H9 (cell line): ENCODE measurements around the gene TRPM2. TPM values are rescaled to one million over a fixed set of nuclear protein-coding genes. Genes with fewer than 3 reads are reported as not detected.

Source experiments
- DNase-seq: peaks from one replicate; pipeline ENCODE4 v3.0.0-alpha.2; 2017
- H2AFZ ChIP-seq: one replicate; pipeline ENCODE4 v1.6.1; 2013; ENCODE audit warnings: mild to moderate bottlenecking, low read length, control low read depth, moderate library complexity
- H2AK5ac ChIP-seq: 2 replicates; pipeline ENCODE4 v1.6.1; 2013; ENCODE audit warnings: low read length, control low read depth, mixed read lengths; ENCODE audit not compliant: insufficient read length
- H2BK120ac ChIP-seq: one replicate; pipeline ENCODE4 v1.6.1; 2013; ENCODE audit warnings: low read depth, mild to moderate bottlenecking, low read length, control low read depth, inconsistent platforms; ENCODE audit not compliant: poor library complexity, severe bottlenecking
- H2BK12ac ChIP-seq: 2 replicates; pipeline ENCODE4 v1.6.1; 2013; ENCODE audit warnings: low read length, control low read depth, mixed read lengths, low read depth; ENCODE audit not compliant: insufficient read length
- H2BK15ac ChIP-seq: 2 replicates; pipeline ENCODE4 v1.6.1; 2013; ENCODE audit warnings: low read depth, low read length, control low read depth
- H2BK20ac ChIP-seq: one replicate; pipeline ENCODE4 v1.6.1; 2013; ENCODE audit warnings: low read depth, mild to moderate bottlenecking, low read length, control low read depth, inconsistent platforms; ENCODE audit not compliant: poor library complexity, severe bottlenecking
- H2BK5ac ChIP-seq: 2 replicates; pipeline ENCODE4 v1.6.1; 2013; ENCODE audit warnings: low read length, control low read depth, mixed read lengths; ENCODE audit not compliant: insufficient read length
- H3K14ac ChIP-seq: 2 replicates; pipeline ENCODE4 v1.6.1; 2013; ENCODE audit warnings: low read length, control low read depth; ENCODE audit not compliant: insufficient read depth
- H3K18ac ChIP-seq: 2 replicates; pipeline ENCODE4 v1.6.1; 2013; ENCODE audit warnings: low read depth, mild to moderate bottlenecking, mixed read lengths, low read length, control low read depth; ENCODE audit not compliant: insufficient read length
- H3K23ac ChIP-seq: 2 replicates; pipeline ENCODE4 v1.6.1; 2013; ENCODE audit warnings: low read length, control low read depth, mixed read lengths, low read depth; ENCODE audit not compliant: insufficient read length
- H3K23me2 ChIP-seq: 2 replicates; pipeline ENCODE4 v1.6.1; 2013; ENCODE audit warnings: low read depth, mild to moderate bottlenecking, mixed read lengths, low read length, control low read depth; ENCODE audit not compliant: insufficient read length, poor library complexity, severe bottlenecking
- H3K27ac ChIP-seq: 2 replicates; pipeline ENCODE4 v1.5.1; 2013; ENCODE audit warnings: low read length, control low read depth, mixed read lengths, low read depth; ENCODE audit not compliant: insufficient read length
- H3K27me3 ChIP-seq: 2 replicates; pipeline ENCODE4 v1.6.1; 2013; ENCODE audit warnings: low read length, control low read depth, inconsistent platforms; ENCODE audit not compliant: insufficient read depth
- H3K4ac ChIP-seq: 2 replicates; pipeline ENCODE4 v1.6.1; 2013; ENCODE audit warnings: low read depth, mild to moderate bottlenecking, control low read depth, inconsistent platforms, low read length, moderate library complexity
- H3K4me1 ChIP-seq: 2 replicates; pipeline ENCODE4 v1.6.1; 2013; ENCODE audit warnings: low read length, control low read depth, inconsistent platforms; ENCODE audit not compliant: insufficient read depth
- H3K4me2 ChIP-seq: 2 replicates; pipeline ENCODE4 v1.6.1; 2013; ENCODE audit warnings: low read length, control low read depth, mixed read lengths; ENCODE audit not compliant: insufficient read length, insufficient read depth
- H3K56ac ChIP-seq: 2 replicates; pipeline ENCODE4 v1.6.1; 2013; ENCODE audit warnings: low read depth, mild to moderate bottlenecking, mixed read lengths, low read length, control low read depth; ENCODE audit not compliant: insufficient read length
- H3K79me1 ChIP-seq: 2 replicates; pipeline ENCODE4 v1.6.1; 2013; ENCODE audit warnings: low read depth, mild to moderate bottlenecking, moderate library complexity, low read length, control low read depth, inconsistent platforms; ENCODE audit not compliant: insufficient read depth, poor library complexity, severe bottlenecking
- H3K79me2 ChIP-seq: 2 replicates; pipeline ENCODE4 v1.6.1; 2013; ENCODE audit warnings: low read length, control low read depth, inconsistent platforms; ENCODE audit not compliant: insufficient read depth
- H3K9ac ChIP-seq: 2 replicates; pipeline ENCODE4 v1.6.1; 2013; ENCODE audit warnings: low read length, control low read depth, mixed read lengths; ENCODE audit not compliant: insufficient read length; ENCODE audit errors: extremely low read depth
- H3K9me3 ChIP-seq: one replicate; pipeline ENCODE4 v1.6.1; 2013; ENCODE audit warnings: low read depth, low read length, inconsistent platforms; ENCODE audit not compliant: control insufficient read depth
- H3T11ph ChIP-seq: one replicate; pipeline ENCODE4 v1.6.1; 2013; ENCODE audit warnings: mild to moderate bottlenecking, low read length, control low read depth, inconsistent platforms
- H4K20me1 ChIP-seq: one replicate; pipeline ENCODE4 v1.6.1; 2013; ENCODE audit not compliant: control insufficient read depth, insufficient read length, insufficient read depth
- H4K5ac ChIP-seq: 2 replicates; pipeline ENCODE4 v1.6.1; 2013; ENCODE audit warnings: low read depth, mild to moderate bottlenecking, mixed read lengths, low read length, control low read depth; ENCODE audit not compliant: insufficient read length
- H4K8ac ChIP-seq: replicated peaks from 2 replicates; pipeline ENCODE4 v1.6.1; 2013; ENCODE audit warnings: low read length, control low read depth, mixed read lengths, low read depth; ENCODE audit not compliant: insufficient read length
- H4K91ac ChIP-seq: 2 replicates; pipeline ENCODE4 v1.6.1; 2013; ENCODE audit warnings: low read depth, mild to moderate bottlenecking, moderate library complexity, mixed read lengths, low read length, control low read depth; ENCODE audit not compliant: insufficient read length
- H3K27ac Mint-ChIP-seq, 3 experiments: 2 replicates in 2 of 3; 3 replicates in 1 of 3; pipeline ENCODE4 v1.8.0; 2020 to 2021; ENCODE audit warnings: mixed read lengths in 3 of 3, mild to moderate bottlenecking in 1 of 3, moderate library complexity in 1 of 3
- H3K27me3 Mint-ChIP-seq: 2 replicates; pipeline ENCODE4 v1.8.0; 2021; ENCODE audit warnings: low read depth, mild to moderate bottlenecking, moderate library complexity, mixed read lengths
- H3K36me3 Mint-ChIP-seq, 3 experiments: 2 replicates in 2 of 3; 3 replicates in 1 of 3; pipeline ENCODE4 v1.8.0; 2020 to 2021; ENCODE audit warnings: low read depth in 3 of 3, mixed read lengths in 3 of 3; ENCODE audit not compliant: insufficient read depth in 1 of 3
- H3K4me1 Mint-ChIP-seq, 2 experiments: 2 replicates each; pipeline ENCODE4 v1.8.0; 2020; ENCODE audit warnings: mixed read lengths in 2 of 2
- H3K4me3 Mint-ChIP-seq, 2 experiments: 2 replicates in 1 of 2; 3 replicates in 1 of 2; pipeline ENCODE4 v1.8.0; 2020 to 2021; ENCODE audit warnings: mild to moderate bottlenecking in 2 of 2, mixed read lengths in 2 of 2, moderate library complexity in 1 of 2
- H3K9me3 Mint-ChIP-seq, 2 experiments: 2 replicates in 1 of 2; 3 replicates in 1 of 2; pipeline ENCODE4 v1.8.0; 2020; ENCODE audit warnings: mild to moderate bottlenecking in 2 of 2, mixed read lengths in 2 of 2, moderate library complexity in 1 of 2
- CTCF ChIP-seq: fragments of 200-600 bp; sonication (generic); conservative IDR thresholded peaks from 3 replicates; pipeline ENCODE4 v1.8.0; 2021; ENCODE audit warnings: antibody characterized with exemption, mild to moderate bottlenecking
- WGBS: extraction: QIAGEN DNeasy Blood & Tissue Kit; methylation state at CpG from one replicate; pipeline ENCODE4 v1.1.7; 2013; ENCODE audit warnings: missing lambda C conversion rate, low lambda C conversion rate, mixed read lengths; ENCODE audit not compliant: insufficient read length; ENCODE audit errors: extremely low coverage; 5-methylcytosine and 5-hydroxymethylcytosine counted together
- total RNA-seq: library from RNA; stranded (reverse); gene quantifications from 2 replicates; pipeline ENCODE4 v1.2.1, GENCODE V29; 2021

Gene TRPM2
- total RNA-seq, 1 experiment from 2014 or later = 0.68 TPM

- H3K4me3 Mint-ChIP-seq = peak overlapping the region in 1 of 2 experiments; percentile 67; a peak in 1 of 5 replicates
Observed at GRCh38 chr21:44456915-44457736, 103.7 kb downstream of the TRPM2 start.

More at GRCh38 chr21:44456915-44457736, 103.7 kb downstream of the TRPM2 start:
- H4K91ac ChIP-seq = no peak overlapping the region
- no peak overlapping the region for H2AFZ ChIP-seq
- Mint-ChIP-seq H3K4me1 (peaks cover 4 to 6% of the 10 kb centered on the region in 2 experiments; a peak in 2 of 4 replicates), H3K9me3 (no peaks in the 10 kb centered on the region; a peak in 1 of 5 replicates), H3K27ac (no peak overlapping the region), H3K36me3 (peaks cover 0 to 2% (median 0%) of the 10 kb centered on the region in 3 experiments; a peak in 1 of 7 replicates), H3K27me3 (peaks cover 27% of the 10 kb centered on the region)
- no peaks in the 10 kb centered on the region for H3K4me1 ChIP-seq
- peaks cover 7% of the 10 kb centered on the region for H3K23me2 ChIP-seq
- no peak overlapping the region for H3K27ac ChIP-seq
- no peak overlapping the region for H2BK120ac ChIP-seq
- H3K79me2 ChIP-seq = no peaks in the 10 kb centered on the region
- H3K9ac ChIP-seq = no peak overlapping the region
- no peak overlapping the region for H2BK20ac ChIP-seq
- no peak overlapping the region for H3K14ac ChIP-seq
- DNase-seq = no peak
- H3T11ph ChIP-seq = no peak overlapping the region
- no peak overlapping the region for H4K5ac ChIP-seq
- no CpG with 5 or more reads among the region's 44 CpGs for WGBS
- no peaks in the 10 kb centered on the region for H3K9me3 ChIP-seq
- H2BK12ac ChIP-seq = no peak overlapping the region
- no peak overlapping the region for H3K23ac ChIP-seq
- H3K56ac ChIP-seq = no peak overlapping the region
- no peaks in the 10 kb centered on the region for H3K27me3 ChIP-seq
- H3K79me1 ChIP-seq = no peaks in the 10 kb centered on the region
- H2BK5ac ChIP-seq = no peak overlapping the region
- H4K8ac ChIP-seq = no peak overlapping the region
- H3K4ac ChIP-seq = no peak overlapping the region
- no peak overlapping the region for H3K18ac ChIP-seq
- TF ChIP-seq CTCF = no peak
- H3K4me2 ChIP-seq = no peak overlapping the region
- no peaks in the 10 kb centered on the region for H4K20me1 ChIP-seq
- no peak overlapping the region for H2BK15ac ChIP-seq
- no peak overlapping the region for H2AK5ac ChIP-seq
